ENCODE data around the gene CDK5R2. TPM values are rescaled to one million over a fixed set of nuclear protein-coding genes. Genes with fewer than 3 reads are reported as not detected.

The CDK5R2 gene
- total RNA-seq, 1 donor from 2014 or later = not detected

- no peaks in the 10 kb centered on the region for H3K9me3 Mint-ChIP-seq
These were observed 14.6 kb upstream of the CDK5R2 start for GRCh38 chr2:218944759-218945404.

DNA sequence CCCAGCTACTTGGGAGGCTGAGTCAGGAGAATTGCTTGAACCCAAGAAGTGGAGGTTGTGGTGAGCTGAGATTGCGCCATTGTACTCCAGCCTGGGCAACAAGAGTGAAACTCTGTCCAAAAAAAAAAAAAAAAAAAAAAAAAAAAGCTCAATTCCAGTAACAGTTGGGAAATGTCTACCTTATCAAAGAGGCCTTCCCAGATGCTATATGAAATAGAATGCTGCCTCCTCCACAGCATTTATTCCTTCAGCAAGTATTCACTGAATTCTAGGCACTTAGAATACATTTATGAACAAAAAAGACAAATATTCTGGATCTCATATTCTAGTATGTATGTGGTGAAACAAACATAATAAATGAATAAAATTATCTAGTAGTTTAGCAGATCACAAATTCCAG lies 12.8 kb upstream of the CDK5R2 start:
- peaks cover 6% of the 10 kb centered on the region for H3K27me3 Mint-ChIP-seq (ENCODE audit: insufficient read depth, low read depth)
- no peaks in the 10 kb centered on the region for H3K4me1 ChIP-seq
- H4K20me1 ChIP-seq (ENCODE audit: low read depth) = no peaks in the 10 kb centered on the region
- H3K27me3 ChIP-seq = peaks cover 59% of the 10 kb centered on the region
- no peaks in the 10 kb centered on the region for H3F3A ChIP-seq (ENCODE audit: low read depth)
- DNase-seq (ENCODE audit: low spot score) = no peak
- H2AFZ ChIP-seq (replicated peaks) = no peak overlapping the region
- no peak overlapping the region for H3K9ac ChIP-seq
- no peak overlapping the region for H3K4me2 ChIP-seq
- no peaks in the 10 kb centered on the region for H3K9me3 ChIP-seq (ENCODE audit: low read depth)
- no peak for TF ChIP-seq EZH2 (IDR thresholded peaks at IDR 0.05)
- TF ChIP-seq EZH2phosphoT487 (IDR thresholded peaks at IDR 0.05) = no peak
- no peak for TF ChIP-seq CTCF (IDR thresholded peaks at IDR 0.05)
- no peaks in the 10 kb centered on the region for H3K36me3 ChIP-seq
- no peaks in the 10 kb centered on the region for H3K4me1 Mint-ChIP-seq
- H3K27ac ChIP-seq = no peak overlapping the region
- no peaks in the 10 kb centered on the region for H3K9me3 Mint-ChIP-seq
- H3K4me3 ChIP-seq = no peak overlapping the region
- no peak overlapping the region for H3K4me3 Mint-ChIP-seq
- H3K79me2 ChIP-seq (ENCODE audit: low read depth) = no peaks in the 10 kb centered on the region
- H3K27ac Mint-ChIP-seq = no peak overlapping the region
- H3K36me3 Mint-ChIP-seq = no peaks in the 10 kb centered on the region

More at GRCh38 chr2:218944759-218945404, 14.6 kb upstream of the CDK5R2 start:
- H3K9ac ChIP-seq = no peak overlapping the region
- no peaks in the 10 kb centered on the region for H3K9me3 ChIP-seq (ENCODE audit: low read depth)
- no peaks in the 10 kb centered on the region for H3K4me1 ChIP-seq
- H3K79me2 ChIP-seq (ENCODE audit: low read depth) = no peaks in the 10 kb centered on the region
- H3K27ac Mint-ChIP-seq = no peak overlapping the region
- H3K4me2 ChIP-seq = no peak overlapping the region
- no peak overlapping the region for H3K27ac ChIP-seq
- no peak overlapping the region for H3K4me3 ChIP-seq
- H3K27me3 ChIP-seq = peaks cover 71% of the 10 kb centered on the region
- H3K4me3 Mint-ChIP-seq = no peak overlapping the region
- no peak for DNase-seq (ENCODE audit: low spot score)
- H2AFZ ChIP-seq (replicated peaks) = no peak overlapping the region
- H3K36me3 ChIP-seq = no peaks in the 10 kb centered on the region
- no peaks in the 10 kb centered on the region for H3K36me3 Mint-ChIP-seq
- H4K20me1 ChIP-seq (ENCODE audit: low read depth) = no peaks in the 10 kb centered on the region
- TF ChIP-seq EZH2phosphoT487 (IDR thresholded peaks at IDR 0.05) (no peak), CTCF (IDR thresholded peaks at IDR 0.05) (no peak), EZH2 (IDR thresholded peaks at IDR 0.05) (no peak)
- no peaks in the 10 kb centered on the region for H3K4me1 Mint-ChIP-seq
- peaks cover 6% of the 10 kb centered on the region for H3K27me3 Mint-ChIP-seq (ENCODE audit: insufficient read depth, low read depth)
- H3F3A ChIP-seq (ENCODE audit: low read depth) = no peaks in the 10 kb centered on the region

- H3F3A ChIP-seq (ENCODE audit: low read depth) = no peaks in the 10 kb centered on the region
- TF ChIP-seq CTCF (IDR thresholded peaks at IDR 0.05) (no peak), EZH2phosphoT487 (IDR thresholded peaks at IDR 0.05) (no peak), EZH2 (IDR thresholded peaks at IDR 0.05) (no peak)
- H3K4me2 ChIP-seq = no peak overlapping the region
- H4K20me1 ChIP-seq (ENCODE audit: low read depth) = no peaks in the 10 kb centered on the region
- no peaks in the 10 kb centered on the region for H3K4me1 ChIP-seq
- H3K36me3 Mint-ChIP-seq = no peaks in the 10 kb centered on the region
- no peaks in the 10 kb centered on the region for H3K36me3 ChIP-seq
- no peak overlapping the region for H2AFZ ChIP-seq (replicated peaks)
- H3K4me3 ChIP-seq = no peak overlapping the region
- no peak overlapping the region for H3K27ac Mint-ChIP-seq
- no peak overlapping the region for H3K27ac ChIP-seq
- peaks cover 13% of the 10 kb centered on the region for H3K27me3 Mint-ChIP-seq (ENCODE audit: insufficient read depth, low read depth)
- no peak for DNase-seq (ENCODE audit: low spot score)
- peaks cover 63% of the 10 kb centered on the region for H3K27me3 ChIP-seq
- no peaks in the 10 kb centered on the region for H3K9me3 ChIP-seq (ENCODE audit: low read depth)
- no peaks in the 10 kb centered on the region for H3K79me2 ChIP-seq (ENCODE audit: low read depth)
- no peaks in the 10 kb centered on the region for H3K9me3 Mint-ChIP-seq
- peaks cover 5% of the 10 kb centered on the region for H3K4me1 Mint-ChIP-seq
- H3K9ac ChIP-seq = no peak overlapping the region
- H3K4me3 Mint-ChIP-seq = no peak overlapping the region
These were observed 7.3 kb upstream of the CDK5R2 start for GRCh38 chr2:218952160-218952559.

Measured in neural progenitor cell (in vitro differentiated cells).